ENCODE results near the gene MRPS11. TPM values are rescaled to one million over a fixed set of nuclear protein-coding genes. Genes with fewer than 3 reads are reported as not detected.

Gene MRPS11
- total RNA-seq, 1 experiment from 2014 or later = 88.6 TPM

Other genes with a start within 250 kb of the MRPS11 start
- 0.10 TPM in 1 of 2 replicates, not detected in the other for gene NTRK3, start 211.0 kb upstream of the MRPS11 start, total RNA-seq (2014; rRNA removed; shearing (Covaris generic))
- 65.1 and 65.6 TPM in 2 replicates for gene MRPL46, start 320 bp upstream of the MRPS11 start, total RNA-seq (2014; rRNA removed; shearing (Covaris generic))
- gene DET1, start 79.0 kb downstream of the MRPS11 start, total RNA-seq (2014; rRNA removed; shearing (Covaris generic)) = 4.8 and 7.3 TPM in 2 replicates
- 137 and 162 TPM in 2 replicates for gene AEN, start 153.6 kb downstream of the MRPS11 start, total RNA-seq (2014; rRNA removed; shearing (Covaris generic))
- 39.1 and 48.9 TPM in 2 replicates for gene ISG20, start 171.3 kb downstream of the MRPS11 start, total RNA-seq (2014; rRNA removed; shearing (Covaris generic))